ENCODE data around the gene C7. TPM values are rescaled to one million over a fixed set of nuclear protein-coding genes. Genes with fewer than 3 reads are reported as not detected.

Gene C7
- total and polyA plus RNA-seq, 4 donors, result 16.0 to 412 (median 177) TPM

DNA sequence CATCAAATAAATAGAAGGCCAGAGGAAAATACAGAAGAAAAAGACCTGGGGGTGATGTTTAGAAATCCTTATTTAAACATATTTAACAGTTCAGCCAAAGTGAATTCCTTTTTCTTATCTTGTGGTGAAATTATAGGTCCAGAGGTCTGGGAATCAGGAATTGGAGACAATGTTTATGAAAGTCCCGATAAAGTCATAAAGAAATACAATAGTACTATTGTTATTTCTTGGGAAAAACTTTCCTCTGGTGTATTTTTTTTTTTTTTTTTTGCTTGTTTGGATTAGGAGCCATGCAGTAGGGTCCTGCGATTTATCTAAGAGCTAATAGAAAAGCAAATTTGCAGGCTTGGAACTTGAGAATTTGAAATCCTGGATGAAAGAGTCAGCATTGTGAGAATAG, 426 bp downstream of the C7 start:
- ATAC-seq (ENCODE audit: low FRiP score) (no peak), DNase-seq (no peak)
- no peak overlapping the region for H3K4me3 ChIP-seq (ENCODE audit: low read length in 2 of 2)
- no peaks in the 10 kb centered on the region for H3K27me3 ChIP-seq (ENCODE audit: control insufficient read depth in 1 of 2, insufficient read depth in 2 of 2, low read length in 1 of 2)
- no peaks in the 10 kb centered on the region for H3K36me3 ChIP-seq (ENCODE audit: control insufficient read depth in 1 of 2, insufficient read depth in 2 of 2, low read length in 1 of 2)
- no peaks in the 10 kb centered on the region for H3K9me3 ChIP-seq (ENCODE audit: control insufficient read depth, low read length)
- H3K4me1 ChIP-seq (ENCODE audit: control insufficient read depth in 1 of 2, insufficient read depth in 2 of 2, low read length in 2 of 2), result no peaks in the 10 kb centered on the region
- 27 to 33% methylated on average over 2 of the region's 2 CpGs for WGBS, 2 donors
- intact Hi-C loops (cut with DNase I), result loop anchor here (5.0 to 10.0 kb wide), 4 partner anchors 365 to 933 kb away; no protein-coding TSS in a partner anchor
- no peak overlapping the region for H3K27ac ChIP-seq (ENCODE audit: low read depth in 1 of 2, low read length in 2 of 2)

DNA sequence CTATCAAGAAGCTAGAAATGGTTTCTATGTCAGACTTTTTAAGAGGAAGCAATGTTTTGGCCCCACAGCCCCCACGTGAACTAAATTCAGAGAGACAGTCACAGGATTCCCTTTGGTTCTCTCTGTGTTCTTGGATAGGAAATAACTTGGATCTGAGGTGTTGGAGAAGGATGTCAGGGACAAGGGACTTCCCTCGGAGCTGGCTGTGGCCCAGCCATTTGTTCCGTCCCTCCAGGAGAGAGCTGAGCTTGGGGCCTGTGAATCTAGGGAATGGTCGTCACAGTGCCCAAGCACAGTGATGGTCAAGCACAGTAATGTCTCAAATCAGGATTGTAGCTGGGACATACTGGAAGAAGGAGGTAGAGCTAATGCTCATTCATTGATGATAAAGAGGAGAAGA, 2.0 kb downstream of the C7 start:
- 46 to 67% methylated on average over 4 of the region's 4 CpGs for WGBS, 2 donors
- Histone ChIP-seq H3K4me1 (ENCODE audit: control insufficient read depth in 1 of 2, insufficient read depth in 2 of 2, low read length in 2 of 2) (no peaks in the 10 kb centered on the region), H3K36me3 (ENCODE audit: control insufficient read depth in 1 of 2, insufficient read depth in 2 of 2, low read length in 1 of 2) (no peaks in the 10 kb centered on the region), H3K27me3 (ENCODE audit: control insufficient read depth in 1 of 2, insufficient read depth in 2 of 2, low read length in 1 of 2) (no peaks in the 10 kb centered on the region), H3K4me3 (ENCODE audit: low read length in 2 of 2) (no peak overlapping the region), H3K27ac (ENCODE audit: low read depth in 1 of 2, low read length in 2 of 2) (no peak overlapping the region), H3K9me3 (ENCODE audit: control insufficient read depth, low read length) (no peaks in the 10 kb centered on the region)
- intact Hi-C loops (cut with DNase I), result no loop called here
- ATAC-seq (ENCODE audit: low FRiP score), result peak; percentile 30
- no peak for DNase-seq

DNA sequence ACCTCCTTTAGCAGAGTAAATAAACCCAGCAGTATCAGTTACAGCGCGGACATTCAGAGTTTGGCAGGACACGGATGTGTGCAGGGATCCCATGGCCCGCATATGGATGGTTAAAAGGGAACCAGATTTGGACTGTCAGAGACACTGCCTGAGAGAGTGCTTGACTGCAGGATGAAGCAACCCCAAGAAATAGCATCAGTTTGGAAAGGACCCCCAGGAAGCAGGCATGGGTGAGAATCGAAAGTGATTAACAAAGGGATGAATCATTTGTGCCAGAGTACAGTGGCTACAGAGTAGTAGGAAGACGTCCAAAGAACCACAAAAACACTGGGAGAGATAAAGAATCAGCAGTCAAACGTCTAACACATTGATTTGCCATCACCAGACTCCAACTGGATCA, 5.5 kb downstream of the C7 start:
- Histone ChIP-seq H3K36me3 (ENCODE audit: control insufficient read depth in 1 of 2, insufficient read depth in 2 of 2, low read length in 1 of 2) (no peaks in the 10 kb centered on the region), H3K4me3 (ENCODE audit: low read length in 2 of 2) (no peak overlapping the region), H3K27me3 (ENCODE audit: control insufficient read depth in 1 of 2, insufficient read depth in 2 of 2, low read length in 1 of 2) (no peaks in the 10 kb centered on the region), H3K4me1 (ENCODE audit: control insufficient read depth in 1 of 2, insufficient read depth in 2 of 2, low read length in 2 of 2) (no peaks in the 10 kb centered on the region), H3K27ac (ENCODE audit: low read depth in 1 of 2, low read length in 2 of 2) (no peak overlapping the region), H3K9me3 (ENCODE audit: control insufficient read depth, low read length) (no peaks in the 10 kb centered on the region)
- DNase-seq (no peak), ATAC-seq (ENCODE audit: low FRiP score) (peak; percentile 35)
- intact Hi-C loops (cut with DNase I), result no loop called here
- 56 to 60% methylated on average over 7 of the region's 7 CpGs for WGBS, 2 donors

DNA sequence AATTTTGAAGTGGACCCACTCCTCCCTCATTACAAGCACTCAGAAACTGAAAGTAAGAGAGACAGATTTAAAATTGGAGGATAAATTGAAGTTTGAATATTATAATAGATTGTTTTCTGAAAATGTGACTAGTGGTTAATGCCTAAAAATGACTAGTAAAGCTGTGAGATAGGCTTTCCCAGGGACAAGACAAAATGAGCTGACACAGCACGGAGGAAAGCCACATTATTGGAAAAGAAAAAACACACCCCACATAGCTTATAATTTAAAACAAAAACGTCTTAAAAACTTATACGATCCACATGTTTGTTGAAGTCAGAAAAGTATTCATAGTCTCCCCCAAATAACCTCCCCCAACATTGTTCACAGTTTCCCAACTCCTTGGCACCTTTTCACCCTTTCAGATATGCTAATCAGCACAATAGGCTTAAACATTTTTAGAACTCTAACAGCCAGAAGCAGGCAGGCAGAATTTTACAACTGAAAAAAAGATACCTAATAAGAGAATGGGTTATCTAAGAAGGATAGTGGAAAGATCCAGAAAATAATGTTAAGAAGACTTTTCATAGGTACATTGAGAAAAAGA, 6.1 kb downstream of the C7 start:
- H3K9me3 ChIP-seq (ENCODE audit: control insufficient read depth, low read length), result no peaks in the 10 kb centered on the region
- no peaks in the 10 kb centered on the region for H3K4me1 ChIP-seq (ENCODE audit: control insufficient read depth in 1 of 2, insufficient read depth in 2 of 2, low read length in 2 of 2)
- H3K4me3 ChIP-seq (ENCODE audit: low read length in 2 of 2), result no peak overlapping the region
- 25 to 34% methylated on average over 3 of the region's 3 CpGs for WGBS, 2 donors
- ATAC-seq (ENCODE audit: low FRiP score) (no peak), DNase-seq (no peak)
- H3K27ac ChIP-seq (ENCODE audit: low read depth in 1 of 2, low read length in 2 of 2), result no peak overlapping the region
- no peaks in the 10 kb centered on the region for H3K36me3 ChIP-seq (ENCODE audit: control insufficient read depth in 1 of 2, insufficient read depth in 2 of 2, low read length in 1 of 2)
- intact Hi-C loops (cut with DNase I), result no loop called here
- no peaks in the 10 kb centered on the region for H3K27me3 ChIP-seq (ENCODE audit: control insufficient read depth in 1 of 2, insufficient read depth in 2 of 2, low read length in 1 of 2)

DNA sequence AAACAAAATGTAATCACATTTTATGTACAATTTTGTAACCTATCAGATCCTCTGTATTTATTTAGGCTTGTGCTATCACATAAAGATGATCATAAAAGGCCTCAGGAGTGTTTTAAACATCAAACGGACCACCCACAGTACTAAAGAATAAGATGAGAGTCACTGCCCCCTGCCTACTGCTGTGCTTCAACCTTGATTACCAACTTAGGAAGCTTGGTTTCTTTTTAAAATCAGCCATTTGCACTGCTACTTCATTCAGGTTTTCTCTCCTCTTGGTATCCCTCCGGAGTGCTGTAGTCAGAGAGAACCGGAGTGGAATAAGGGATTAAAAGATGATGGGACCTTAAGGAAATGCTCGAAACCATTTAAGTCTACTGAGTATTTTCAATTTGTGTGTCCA, 6.9 kb downstream of the C7 start:
- no peak for ATAC-seq (ENCODE audit: low FRiP score)
- WGBS, 2 donors, result 45 to 62% methylated on average over 4 of the region's 4 CpGs
- Histone ChIP-seq H3K27me3 (ENCODE audit: control insufficient read depth in 1 of 2, insufficient read depth in 2 of 2, low read length in 1 of 2) (no peaks in the 10 kb centered on the region), H3K4me1 (ENCODE audit: control insufficient read depth in 1 of 2, insufficient read depth in 2 of 2, low read length in 2 of 2) (no peaks in the 10 kb centered on the region), H3K27ac (ENCODE audit: low read depth in 1 of 2, low read length in 2 of 2) (no peak overlapping the region), H3K4me3 (ENCODE audit: low read length in 2 of 2) (no peak overlapping the region), H3K36me3 (ENCODE audit: control insufficient read depth in 1 of 2, insufficient read depth in 2 of 2, low read length in 1 of 2) (no peaks in the 10 kb centered on the region), H3K9me3 (ENCODE audit: control insufficient read depth, low read length) (no peaks in the 10 kb centered on the region)
- DNase-seq, result no peak
- intact Hi-C loops (cut with DNase I), result no loop called here

DNA sequence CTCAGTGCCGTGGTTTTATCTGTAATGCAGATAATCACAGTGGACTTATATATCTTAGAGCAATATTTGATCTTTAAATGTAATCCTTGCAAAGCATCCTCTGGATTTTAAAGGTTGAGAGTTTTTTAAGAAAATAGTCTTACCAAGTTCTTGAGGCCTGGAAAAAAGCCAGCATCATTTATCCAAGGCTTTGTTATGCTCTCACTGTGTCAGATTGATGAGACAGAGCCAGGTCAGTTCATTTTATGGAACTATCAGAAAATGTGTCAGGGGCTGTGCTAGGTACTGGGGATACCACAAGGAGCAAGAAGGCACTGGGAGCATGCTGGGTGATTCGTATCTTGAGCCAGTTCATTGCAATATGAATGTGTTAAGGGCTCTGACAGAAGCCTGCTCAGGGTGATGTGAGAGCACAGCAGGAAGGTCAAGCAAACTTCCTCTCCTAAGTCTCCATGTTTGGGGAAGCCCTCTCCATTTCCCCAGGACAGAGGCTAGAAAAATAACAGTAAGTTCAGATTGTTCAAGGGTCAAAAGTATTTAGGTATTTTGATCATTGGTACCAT, 19.7 kb downstream of the C7 start:
- no peak overlapping the region for H3K4me3 ChIP-seq (ENCODE audit: low read length in 2 of 2)
- intact Hi-C loops (cut with DNase I), result no loop called here
- H3K9me3 ChIP-seq (ENCODE audit: control insufficient read depth, low read length), result peaks cover 5% of the 10 kb centered on the region
- H3K4me1 ChIP-seq (ENCODE audit: control insufficient read depth in 1 of 2, insufficient read depth in 2 of 2, low read length in 2 of 2), result no peaks in the 10 kb centered on the region
- WGBS, 2 donors, result 36 to 52% methylated on average over 2 of the region's 2 CpGs
- no peaks in the 10 kb centered on the region for H3K27me3 ChIP-seq (ENCODE audit: control insufficient read depth in 1 of 2, insufficient read depth in 2 of 2, low read length in 1 of 2)
- DNase-seq (no peak), ATAC-seq (ENCODE audit: low FRiP score) (no peak)
- no peaks in the 10 kb centered on the region for H3K36me3 ChIP-seq (ENCODE audit: control insufficient read depth in 1 of 2, insufficient read depth in 2 of 2, low read length in 1 of 2)
- no peak overlapping the region for H3K27ac ChIP-seq (ENCODE audit: low read depth in 1 of 2, low read length in 2 of 2)

DNA sequence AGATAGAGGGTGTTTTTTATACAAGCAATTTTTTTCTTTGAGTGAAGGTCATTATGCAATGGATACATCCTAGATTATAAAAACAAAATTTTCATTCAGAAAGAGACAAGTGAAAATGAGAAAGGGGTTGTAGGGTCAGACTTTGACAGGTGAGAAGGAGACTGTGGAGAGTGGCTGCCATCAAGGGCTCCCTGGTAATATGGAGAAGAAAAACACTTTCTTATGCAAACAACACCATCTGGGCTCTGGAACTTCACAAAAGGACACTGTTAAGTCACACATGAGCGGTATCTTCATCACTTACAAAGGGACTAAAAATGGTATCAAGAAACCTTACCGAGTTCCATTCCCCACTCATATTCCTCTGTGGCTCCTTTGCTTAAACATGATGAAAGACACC, 23.5 kb downstream of the C7 start:
- no peak for DNase-seq
- Histone ChIP-seq H3K4me3 (ENCODE audit: low read length in 2 of 2) (no peak overlapping the region), H3K4me1 (ENCODE audit: control insufficient read depth in 1 of 2, insufficient read depth in 2 of 2, low read length in 2 of 2) (no peaks in the 10 kb centered on the region), H3K27ac (ENCODE audit: low read depth in 1 of 2, low read length in 2 of 2) (no peak overlapping the region), H3K27me3 (ENCODE audit: control insufficient read depth in 1 of 2, insufficient read depth in 2 of 2, low read length in 1 of 2) (no peaks in the 10 kb centered on the region), H3K9me3 (ENCODE audit: control insufficient read depth, low read length) (no peaks in the 10 kb centered on the region), H3K36me3 (ENCODE audit: control insufficient read depth in 1 of 2, insufficient read depth in 2 of 2, low read length in 1 of 2) (no peaks in the 10 kb centered on the region)
- WGBS, 2 donors, result 38 to 61% methylated on average over 2 of the region's 2 CpGs
- no peak for ATAC-seq (ENCODE audit: low FRiP score)
- intact Hi-C loops (cut with DNase I), result no loop called here

DNA sequence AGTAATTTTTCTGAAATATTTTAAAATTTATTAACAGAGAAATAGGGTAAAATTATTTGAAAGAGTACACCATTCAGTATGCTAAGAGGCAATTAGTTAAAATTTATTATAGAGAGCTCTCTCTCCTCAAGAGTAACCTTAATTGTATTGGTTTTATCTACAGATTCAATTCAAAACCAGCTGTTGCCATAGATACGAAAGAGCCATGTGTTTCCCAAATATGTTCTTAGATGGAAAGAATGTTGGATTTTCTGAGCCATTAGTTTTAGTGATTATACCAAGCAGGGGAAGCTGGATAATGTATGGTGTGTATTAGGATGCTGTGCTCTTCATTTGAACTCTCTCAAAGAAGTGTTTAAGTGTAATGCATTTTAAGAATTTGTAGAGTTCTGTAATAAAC, 27.8 kb downstream of the C7 start:
- intact Hi-C loops (cut with DNase I), result no loop called here
- ATAC-seq (ENCODE audit: low FRiP score) (no peak), DNase-seq (no peak)
- H3K4me1 ChIP-seq (ENCODE audit: control insufficient read depth in 1 of 2, insufficient read depth in 2 of 2, low read length in 2 of 2), result no peaks in the 10 kb centered on the region
- H3K27ac ChIP-seq (ENCODE audit: low read depth in 1 of 2, low read length in 2 of 2), result no peak overlapping the region
- H3K4me3 ChIP-seq (ENCODE audit: low read length in 2 of 2), result no peak overlapping the region
- H3K27me3 ChIP-seq (ENCODE audit: control insufficient read depth in 1 of 2, insufficient read depth in 2 of 2, low read length in 1 of 2), result no peaks in the 10 kb centered on the region
- no peaks in the 10 kb centered on the region for H3K9me3 ChIP-seq (ENCODE audit: control insufficient read depth, low read length)
- no peaks in the 10 kb centered on the region for H3K36me3 ChIP-seq (ENCODE audit: control insufficient read depth in 1 of 2, insufficient read depth in 2 of 2, low read length in 1 of 2)
- WGBS, 2 donors, result 52 to 62% methylated on average over 1 of the region's 1 CpG

DNA sequence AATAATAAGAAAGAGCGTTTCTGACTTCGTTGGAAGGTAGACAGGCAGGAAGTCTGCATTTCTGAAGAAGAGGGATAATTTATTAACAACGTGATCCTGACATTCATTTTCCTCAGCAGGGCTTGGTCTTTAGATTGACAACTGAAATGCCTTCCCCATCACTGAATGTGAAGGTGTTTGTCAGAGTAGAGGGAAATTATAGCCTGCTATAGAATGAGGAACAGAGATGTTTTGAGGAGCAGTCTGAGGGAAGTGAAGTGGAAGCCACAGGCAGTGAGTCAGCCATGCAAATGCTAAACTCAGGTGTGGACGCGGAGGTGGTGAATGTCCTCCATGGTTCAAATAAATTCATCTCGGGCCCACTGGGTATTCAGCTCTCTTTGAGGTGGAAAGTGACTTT, 30.5 kb downstream of the C7 start:
- Histone ChIP-seq H3K4me3 (ENCODE audit: low read length in 2 of 2) (no peak overlapping the region), H3K27me3 (ENCODE audit: control insufficient read depth in 1 of 2, insufficient read depth in 2 of 2, low read length in 1 of 2) (no peaks in the 10 kb centered on the region), H3K27ac (ENCODE audit: low read depth in 1 of 2, low read length in 2 of 2) (no peak overlapping the region), H3K36me3 (ENCODE audit: control insufficient read depth in 1 of 2, insufficient read depth in 2 of 2, low read length in 1 of 2) (no peaks in the 10 kb centered on the region), H3K4me1 (ENCODE audit: control insufficient read depth in 1 of 2, insufficient read depth in 2 of 2, low read length in 2 of 2) (no peaks in the 10 kb centered on the region), H3K9me3 (ENCODE audit: control insufficient read depth, low read length) (no peaks in the 10 kb centered on the region)
- intact Hi-C loops (cut with DNase I), result no loop called here
- 77 to 78% methylated on average over 6 of the region's 6 CpGs for WGBS, 2 donors
- no peak for DNase-seq
- no peak for ATAC-seq (ENCODE audit: low FRiP score)
